ENCODE results near the gene SENP8. TPM values are rescaled to one million over a fixed set of nuclear protein-coding genes. Genes with fewer than 3 reads are reported as not detected.

SENP8 gene
- total RNA-seq, 4 donors from 2014 or later: 5.1 to 6.7 (median 6.0) TPM

- H3K27me3 ChIP-seq: no peaks in the 10 kb centered on the region
- TF ChIP-seq CTCF (IDR thresholded peaks at IDR 0.05) (no peak), POLR2A (IDR thresholded peaks at IDR 0.05) (no peak)
- WGBS, 2 donors: 85 to 89% methylated on average over 3 of the region's 3 CpGs
- H3K36me3 ChIP-seq: no peaks in the 10 kb centered on the region
- intact Hi-C loops (cut with DNase I): no loop called here
- H3K27ac ChIP-seq: no peak overlapping the region
- DNase-seq: no peak
- H3K4me1 ChIP-seq: peaks cover 0 to 22% of the 10 kb centered on the region in 2 donors
- no peaks in the 10 kb centered on the region for H3K9me3 ChIP-seq
- no peak overlapping the region for H3K4me3 ChIP-seq (replicated peaks in 1 of 3)
Measured at GRCh38 chr15:72192416-72192815, 74.2 kb downstream of the SENP8 start.

Other genes starting within 250 kb of the SENP8 start
- gene MYO9A, start 253 bp upstream of the SENP8 start, total RNA-seq: 100 to 1,000 TPM in 3 of 4 donors, 10 to 100 TPM in 1; 88.5 to 183 (median 115) TPM
- 10 to 100 TPM in 1 of 4 donors, 1 to 10 TPM in 3; 8.8 to 26.9 (median 9.0) TPM for gene GRAMD2A, start 79.4 kb downstream of the SENP8 start, total RNA-seq
- 100 to 1,000 TPM; 270 to 587 (median 340) TPM for gene PKM, start 112.8 kb downstream of the SENP8 start, total RNA-seq
- 10 to 100 TPM; 54.2 to 98.0 (median 70.4) TPM for gene PARP6, start 154.2 kb downstream of the SENP8 start, total RNA-seq
- 1 to 10 TPM; 2.3 to 9.8 (median 6.8) TPM for gene CELF6, start 201.8 kb downstream of the SENP8 start, total RNA-seq